Measurements from ENCODE around the gene PPP4R1.
A peak's percentile ranks its signal among the peaks of the same experiment; 100 is the strongest.
"Not testable (repeated sequence)": the region's sequence is repeated elsewhere in the genome, so short reads cannot be mapped to it uniquely, and the experiment has no call there.

The PPP4R1 gene

DNA sequence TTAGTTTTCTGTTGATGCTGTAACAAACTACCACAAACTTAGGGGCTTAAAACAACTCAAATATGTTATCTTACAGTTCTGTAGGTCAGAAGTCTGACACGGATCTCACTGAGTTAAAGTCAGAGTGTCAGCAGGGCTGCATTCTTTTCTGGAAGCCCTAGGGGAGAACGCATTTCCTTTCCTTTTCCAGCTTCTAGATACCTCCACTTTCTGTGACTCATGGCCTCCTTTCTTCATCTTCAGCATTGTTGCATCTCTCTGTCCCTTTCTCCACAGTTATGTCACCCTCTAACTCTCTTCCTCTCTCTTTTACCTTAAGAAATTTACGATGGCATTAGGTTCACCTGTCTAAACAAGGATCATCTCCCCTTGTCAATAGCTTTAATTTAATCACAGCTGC is 13.3 kb upstream of the PPP4R1 start:
- DNase-seq, result no peak

DNA sequence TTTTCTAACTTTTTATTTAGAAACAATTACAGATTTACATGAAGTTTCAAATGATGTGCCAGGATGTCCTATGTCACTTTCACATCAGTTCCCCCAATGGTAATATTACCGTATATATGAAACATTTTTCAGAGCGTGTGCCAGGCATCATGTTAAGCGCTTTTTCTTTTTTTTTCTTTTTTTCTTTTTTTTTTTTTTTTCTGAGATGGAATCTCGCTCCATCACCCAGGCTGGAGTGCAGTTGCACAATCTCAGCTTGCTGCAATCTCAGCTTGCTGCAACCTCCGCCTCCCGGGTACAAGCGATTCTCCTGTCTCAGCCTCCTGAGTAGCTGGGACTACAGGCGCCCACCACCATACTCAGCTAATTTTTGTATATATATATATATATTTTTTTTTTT is 5.6 kb upstream of the PPP4R1 start:
- DNase-seq, result no peak

- peak; percentile 52 for DNase-seq
Observed at GRCh38 chr18:9619545-9619944, 5.2 kb upstream of the PPP4R1 start.

DNA sequence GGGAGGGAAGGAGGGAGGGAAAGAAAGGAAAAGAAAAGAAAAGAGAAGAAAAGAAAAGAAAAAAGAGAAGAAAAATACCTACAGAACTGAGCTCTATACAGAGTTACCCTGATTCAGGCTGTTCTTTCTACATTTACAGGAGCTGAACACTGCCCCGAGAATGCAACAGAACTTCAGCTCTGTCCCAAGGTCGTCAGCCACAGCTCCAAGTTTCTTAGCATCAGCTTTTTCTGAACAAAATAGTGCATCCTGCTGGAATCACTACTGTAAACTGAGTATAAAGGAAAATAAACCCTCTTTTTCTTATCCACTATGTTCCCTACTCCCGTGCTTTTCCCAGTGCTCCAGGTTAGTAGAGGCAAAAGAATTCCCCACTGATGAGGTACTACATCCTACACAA is 4.7 kb upstream of the PPP4R1 start:
- no peak for DNase-seq

DNA sequence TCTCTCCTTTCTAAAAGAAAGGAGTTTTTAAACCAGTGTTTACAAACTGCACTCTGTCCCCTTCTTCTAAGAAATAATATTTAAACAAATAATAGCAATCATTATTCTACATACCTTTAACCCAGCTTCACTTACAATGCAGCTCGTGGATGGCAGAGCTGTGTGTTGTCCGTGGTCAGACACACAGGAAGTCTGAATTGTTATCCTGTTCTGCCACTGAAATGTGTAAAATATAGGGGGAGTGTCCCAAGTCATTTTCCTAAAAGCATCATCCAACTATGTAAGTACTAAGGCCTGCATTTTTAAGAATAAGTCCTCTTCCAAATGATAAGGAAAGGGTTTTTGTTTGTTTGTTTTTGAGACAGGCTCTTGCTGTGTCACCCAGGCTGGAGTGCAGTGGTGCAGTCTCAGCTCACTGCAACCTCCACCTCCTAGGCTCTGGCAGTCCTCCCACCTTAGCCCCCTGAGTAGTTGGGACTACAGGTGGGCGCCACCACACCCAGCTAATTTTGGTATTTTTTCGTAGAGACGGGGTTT is 2.7 kb upstream of the PPP4R1 start:
- no peak for DNase-seq

DNA sequence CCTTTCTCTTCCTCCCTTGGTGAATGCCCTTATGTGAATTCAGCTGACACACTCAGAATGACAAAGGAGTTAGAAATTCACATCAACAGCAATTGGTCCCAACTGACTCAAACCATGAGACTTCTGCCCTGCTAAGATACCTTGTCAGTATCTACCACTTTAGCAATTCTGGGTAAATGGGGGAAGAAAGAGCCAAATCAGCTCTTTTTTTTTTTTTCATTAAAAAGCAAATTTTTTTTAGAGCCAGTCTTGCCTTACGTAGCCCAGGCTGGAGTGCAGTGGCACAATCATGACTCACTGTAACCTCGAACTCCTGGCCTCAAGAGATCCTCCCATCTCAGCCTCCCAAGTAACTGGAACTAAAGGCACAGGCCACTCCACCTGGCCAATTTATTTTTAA is 1.7 kb upstream of the PPP4R1 start:
- DNase-seq, result no peak

DNA sequence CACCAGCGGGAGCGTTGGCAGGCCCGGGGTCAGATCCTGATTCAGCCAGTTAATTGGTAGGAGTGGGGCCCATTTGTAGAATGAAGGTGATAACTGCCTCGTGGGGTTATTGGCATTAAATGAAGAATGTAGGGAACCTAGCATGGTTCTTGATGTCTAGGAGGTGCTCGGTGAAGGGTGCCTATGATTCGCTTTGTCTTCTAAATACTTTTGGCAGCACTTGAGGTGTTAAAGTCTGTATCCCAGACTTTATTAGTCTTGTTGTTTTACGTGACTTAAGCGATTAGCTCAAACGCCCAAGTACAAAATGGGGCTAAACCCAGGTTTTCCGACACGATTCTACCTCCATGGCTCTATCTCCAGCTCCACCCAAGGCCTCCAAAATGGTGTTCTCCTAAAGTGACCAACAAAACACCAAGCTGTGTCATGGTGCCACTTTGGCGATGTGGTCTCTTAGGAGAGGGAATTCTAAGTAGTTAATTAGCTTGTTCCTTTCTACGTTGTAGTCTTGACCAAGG is 980 bp upstream of the PPP4R1 start:
- no peak for DNase-seq

DNA sequence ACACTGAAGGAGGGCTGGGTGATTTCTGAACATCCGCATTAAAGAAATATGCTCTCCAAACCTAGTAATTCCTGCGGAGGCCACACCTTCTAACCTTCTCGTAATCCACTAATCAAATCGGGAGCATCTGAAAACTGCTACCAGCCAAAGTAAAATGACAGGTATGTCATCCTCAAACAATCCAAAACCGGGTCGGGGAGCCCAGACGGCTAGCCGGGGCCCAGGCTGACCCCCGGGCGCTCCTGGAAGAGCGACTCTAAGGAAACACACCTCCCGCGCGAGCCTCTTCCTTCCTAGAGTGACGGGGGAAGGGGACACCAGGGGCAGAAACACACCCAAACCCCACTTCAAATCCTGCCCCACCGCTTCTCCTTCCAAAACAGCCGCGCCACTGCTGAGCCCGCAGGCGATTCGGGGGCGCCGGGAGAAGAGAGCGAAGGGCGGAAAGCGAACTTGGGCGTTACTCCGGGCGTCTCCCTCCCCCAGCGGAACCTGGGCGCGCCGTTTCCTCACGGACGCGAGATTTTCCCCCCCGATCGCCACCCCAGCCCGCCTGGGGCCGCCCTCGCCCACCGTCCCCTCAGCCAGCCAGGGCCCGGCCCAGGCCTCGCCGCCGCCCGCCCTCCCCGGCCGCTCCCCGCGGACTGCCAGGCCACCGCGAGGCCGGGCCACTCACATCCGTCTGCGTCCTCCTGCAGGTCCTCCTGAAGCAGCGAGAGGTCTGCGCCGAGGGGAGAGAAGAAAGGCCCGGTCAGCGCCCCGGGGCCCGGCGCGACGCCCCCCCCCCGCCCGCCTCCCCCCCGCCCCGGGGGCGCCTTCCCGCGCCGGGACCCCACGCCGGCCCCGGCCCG is 584 bp downstream of the PPP4R1 start:
- peak; percentile 28 for DNase-seq

DNA sequence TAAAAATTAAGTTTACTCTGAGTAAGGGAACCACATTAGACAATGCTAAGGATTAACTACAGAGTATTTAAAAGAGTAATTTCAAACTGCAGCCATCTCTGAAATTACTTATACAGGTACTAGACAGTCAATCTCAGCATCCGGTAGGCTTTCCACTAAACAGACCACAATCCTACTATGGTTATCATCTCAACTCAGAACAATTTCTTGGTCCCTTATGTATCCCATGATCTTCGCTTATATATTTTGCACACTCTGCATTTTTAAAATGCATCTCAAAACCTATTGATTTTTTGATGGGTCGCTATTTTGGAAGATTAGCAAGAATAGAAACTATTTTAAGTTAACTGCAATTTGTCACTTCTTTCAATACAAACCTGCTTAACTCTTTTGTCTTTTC is 1.4 kb downstream of the PPP4R1 start:
- peak; percentile 71 for DNase-seq

DNA sequence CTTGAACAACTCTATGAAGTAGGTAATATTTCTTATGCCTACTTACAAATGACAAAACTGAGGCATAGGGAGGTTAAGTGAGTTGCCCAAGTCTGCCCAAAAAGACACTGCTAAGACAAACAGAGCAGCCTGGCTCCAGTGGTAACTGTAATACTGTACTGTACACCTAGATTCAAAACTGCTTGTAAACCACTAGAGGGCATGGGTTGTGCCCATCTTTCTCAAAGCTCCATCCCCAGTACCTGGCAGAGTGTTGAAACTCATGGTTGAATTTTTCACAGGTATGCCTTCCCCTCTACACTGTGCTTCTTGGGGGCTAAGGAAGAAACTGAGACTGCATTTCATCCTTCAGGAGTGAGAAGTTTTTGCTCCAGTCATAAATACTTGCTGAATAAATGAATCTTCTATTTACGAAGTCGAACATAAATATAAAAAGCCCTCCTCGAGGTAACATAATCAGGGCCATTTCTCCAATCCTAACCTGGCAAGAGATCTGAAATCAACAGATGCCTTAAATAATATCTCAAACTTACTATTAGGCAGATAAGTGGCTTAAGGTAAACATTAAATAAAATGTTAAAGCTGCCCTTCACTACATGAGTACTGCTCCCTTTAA is 2.0 kb downstream of the PPP4R1 start:
- peak; percentile 62 for DNase-seq

DNA sequence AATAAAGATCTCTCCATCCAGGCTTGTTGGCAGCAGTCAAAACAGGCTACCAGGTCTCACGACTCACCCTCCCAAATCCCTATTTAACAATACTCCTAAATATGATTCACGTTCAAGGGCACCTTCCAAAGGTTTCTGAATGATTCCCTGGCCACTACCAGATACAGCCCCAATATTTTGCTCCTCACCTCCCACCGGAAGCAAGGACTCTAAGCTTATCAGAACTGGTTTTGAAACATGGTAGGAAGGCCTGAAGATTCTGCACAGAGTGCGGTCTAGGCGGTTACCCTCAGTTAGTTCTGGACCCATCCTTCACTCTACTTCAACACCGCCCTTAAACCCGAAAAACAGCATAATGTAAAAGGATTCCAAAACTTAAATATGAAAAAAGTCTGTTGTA is 5.2 kb downstream of the PPP4R1 start:
- DNase-seq, result no peak

DNA sequence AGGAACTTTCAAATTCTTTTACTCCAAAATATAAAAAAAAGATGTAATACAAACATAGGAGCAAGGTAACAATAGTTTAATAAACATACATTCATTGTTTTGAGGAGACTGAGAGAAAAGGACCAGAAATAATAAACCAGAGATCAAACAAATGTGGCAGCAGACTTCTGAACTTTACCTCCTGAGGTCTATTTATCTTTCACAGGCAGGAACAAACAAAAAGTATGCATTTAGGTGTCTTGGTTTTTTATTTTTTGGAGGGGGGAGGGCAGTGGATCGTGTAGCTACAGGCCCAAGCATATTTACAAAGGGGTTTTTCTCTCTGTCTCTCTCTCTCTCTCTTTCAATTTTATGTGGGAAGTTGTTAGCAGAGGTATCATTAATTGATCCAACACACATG is 5.6 kb downstream of the PPP4R1 start:
- no peak for DNase-seq

- peak; percentile 40 for DNase-seq
Observed at GRCh38 chr18:9608298-9608697, 6.1 kb downstream of the PPP4R1 start.

- DNase-seq, result not testable (repeated sequence)
Observed at GRCh38 chr18:9607111-9607510, 7.2 kb downstream of the PPP4R1 start.

GRCh38 chr18:9606039-9606438 is 8.3 kb downstream of the PPP4R1 start:
- no peak for DNase-seq

- no peak for DNase-seq
Observed at GRCh38 chr18:9604348-9604747, 10.0 kb downstream of the PPP4R1 start.

- no peak for DNase-seq
Observed at GRCh38 chr18:9599328-9599727, 15.0 kb downstream of the PPP4R1 start.

DNA sequence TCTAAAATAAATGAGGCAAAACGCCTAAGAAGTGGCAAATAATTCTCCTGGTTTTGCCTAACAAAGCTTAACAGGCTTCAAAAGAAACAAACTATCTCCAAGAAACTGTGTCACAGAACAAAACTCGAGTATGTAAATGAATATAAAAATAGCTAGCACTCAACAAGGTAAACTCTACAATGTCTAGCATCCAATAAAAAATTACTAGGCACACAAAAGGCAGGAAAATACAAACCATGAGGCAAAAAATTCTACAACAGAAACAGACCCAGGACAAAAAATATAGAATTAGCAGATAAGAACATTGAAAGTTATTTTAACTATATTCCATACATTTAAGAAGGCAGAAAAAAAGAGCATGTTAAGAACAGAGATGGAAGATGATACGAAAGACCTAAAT is 16.8 kb downstream of the PPP4R1 start:
- no peak for DNase-seq

DNA sequence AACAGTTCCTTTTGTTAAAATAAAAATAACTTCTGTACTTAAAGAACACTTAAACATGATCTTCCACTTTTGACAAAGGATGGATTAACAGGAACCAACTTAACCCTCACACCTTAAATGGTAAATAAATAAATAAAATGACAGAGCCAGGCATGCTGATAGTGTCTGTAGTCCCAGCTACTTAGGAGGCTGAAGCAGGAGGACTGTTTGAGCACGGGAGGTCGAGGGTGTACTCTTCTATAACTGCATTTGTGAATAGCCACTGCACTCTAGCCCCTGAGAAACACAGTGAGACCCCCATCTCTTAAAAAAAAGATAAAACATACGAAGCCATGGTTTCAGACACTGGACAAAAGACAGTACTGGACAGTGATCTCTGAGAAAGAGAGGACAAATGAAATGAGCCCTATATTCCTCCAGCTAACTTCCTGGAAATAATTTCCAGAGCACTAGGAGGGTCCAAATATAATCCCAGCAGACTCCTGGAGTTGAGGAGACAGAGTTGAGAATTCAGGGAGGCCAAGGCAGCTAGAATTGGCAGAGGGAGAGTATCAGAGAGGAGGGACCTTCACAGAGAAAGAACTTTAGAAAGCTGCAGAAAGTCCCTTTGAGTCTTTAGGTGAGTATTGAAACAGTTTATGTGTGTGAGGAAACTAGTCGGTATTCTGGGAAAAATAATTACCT is 17.4 kb downstream of the PPP4R1 start:
- DNase-seq, result no peak

DNA sequence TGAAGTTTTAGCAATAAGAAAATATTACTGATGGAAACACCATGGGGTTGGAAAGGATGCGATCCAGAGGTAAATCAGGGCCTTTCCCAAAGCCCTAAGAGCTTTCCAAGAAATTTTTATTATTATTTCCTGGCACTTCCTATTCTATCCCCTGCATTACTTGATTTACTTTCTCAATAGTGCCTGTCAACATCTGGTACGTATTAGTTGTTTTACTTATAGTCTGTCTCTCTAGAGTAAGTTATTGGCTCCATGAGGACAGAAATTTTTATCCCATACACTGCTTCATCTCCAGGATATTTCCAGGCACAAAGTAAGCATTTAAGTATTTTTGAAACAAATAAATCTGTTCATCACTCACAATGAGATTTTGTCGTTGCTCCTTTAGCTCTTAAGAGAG is 18.1 kb downstream of the PPP4R1 start:
- DNase-seq, result no peak

DNA sequence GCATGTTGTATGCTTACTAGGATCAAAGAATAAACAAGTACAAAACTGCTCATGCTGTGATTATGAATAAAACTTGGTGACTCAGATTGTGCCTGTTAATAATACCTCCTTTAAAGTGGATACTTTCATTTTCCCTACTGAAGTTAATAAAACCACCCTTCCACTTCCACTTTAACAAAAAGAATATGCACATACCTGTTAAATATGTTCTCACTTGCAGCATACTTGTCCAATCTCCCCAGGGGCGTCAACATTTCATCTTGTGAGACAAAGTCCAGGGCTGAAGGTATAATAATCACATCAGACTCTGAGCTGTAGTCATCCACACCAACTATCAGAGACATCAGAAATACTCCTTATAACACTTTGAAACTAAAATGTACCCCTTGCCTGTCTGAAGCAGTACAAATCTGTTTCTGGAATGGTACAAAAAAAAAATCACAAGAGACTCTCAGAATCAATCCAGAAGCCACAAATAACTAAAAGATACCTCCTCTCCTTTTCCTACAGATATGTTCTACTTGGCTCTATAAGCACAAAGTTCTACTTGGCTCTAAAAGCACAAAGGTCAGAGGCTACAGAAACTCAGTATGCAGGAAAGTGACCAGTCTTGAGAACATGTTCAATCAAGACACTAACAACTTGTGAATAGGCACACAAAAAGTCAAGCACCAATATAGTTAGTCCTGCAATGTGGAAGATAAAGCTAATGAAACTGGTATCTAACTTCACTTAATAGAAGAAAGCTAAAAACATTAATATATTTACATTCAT is 19.3 kb downstream of the PPP4R1 start:
- DNase-seq, result no peak

GRCh38 chr18:9587924-9588323 is 26.4 kb downstream of the PPP4R1 start:
- no peak for DNase-seq

DNA sequence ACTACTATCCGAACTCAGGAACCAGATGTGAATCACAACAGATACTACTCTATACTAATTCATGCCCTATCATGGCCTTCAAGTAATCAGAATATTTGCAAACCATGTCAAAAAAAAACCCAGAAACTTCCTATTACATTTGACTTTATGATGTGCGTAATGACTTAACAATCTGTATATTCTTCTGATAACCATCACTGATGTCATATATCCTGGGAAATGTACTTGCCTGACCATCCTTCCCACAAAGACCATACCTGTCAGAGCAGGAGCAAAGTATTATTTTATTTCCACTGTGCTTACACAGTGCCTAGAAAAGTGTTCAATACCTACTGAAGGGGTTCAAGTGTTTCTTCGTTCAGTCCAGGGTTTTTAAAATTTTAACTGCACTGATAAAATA is 27.5 kb downstream of the PPP4R1 start:
- no peak for DNase-seq
